Suppressor macrophage (primary cell): ENCODE data around the gene SINHCAF.

Source experiments
- DNase-seq, 4 experiments: peaks; one replicate each; pipeline ENCODE4 v3.0.0-alpha.2; 2020 to 2022

SINHCAF gene

GRCh38 chr12:31231611-31232360 lies 94.2 kb downstream of the SINHCAF start:
- DNase-seq, result no peak
